Tibial nerve (tissue), 3 donors: ENCODE results near the gene FOXJ2.
"Not testable (repeated sequence)": the region's sequence is repeated elsewhere in the genome, so short reads cannot be mapped to it uniquely, and the experiment has no call there.

Source experiments
- CTCF ChIP-seq, 5 experiments: fragments of 200-600 bp in 3 of 5; fragments of 450-650 bp in 2 of 5; sonication (generic) in 3 of 5; IDR thresholded peaks; one replicate each; pipeline ENCODE4 v1.5.1; 2016 to 2019; ENCODE audit warnings: antibody characterized with exemption in 5 of 5, mild to moderate bottlenecking in 3 of 5, moderate library complexity in 2 of 5
- POLR2A ChIP-seq, 2 donors: fragments of 450-650 bp; IDR thresholded peaks; one replicate each; pipeline ENCODE4 v1.6.1; 2017; ENCODE audit warnings: antibody characterized with exemption in 2 of 2, mild to moderate bottlenecking in 2 of 2, moderate library complexity in 2 of 2

GRCh38 chr12:8084351-8084750 is 51.8 kb downstream of the FOXJ2 start:
- TF ChIP-seq CTCF, POLR2A (IDR thresholded peaks at IDR 0.05): not testable (repeated sequence)
